HEK293 (cell line): Measurements from ENCODE around the gene OAF.

Experiments used
- KLF16 ChIP-seq: fragments of 450-650 bp; formaldehyde crosslinking; IDR thresholded peaks from 2 replicates; pipeline ENCODE4 v1.5.1; 2017; ENCODE audit warnings: missing biosample characterization, missing genetic modification characterization
- ZBTB17 ChIP-seq: fragments of 450-650 bp; formaldehyde crosslinking; IDR thresholded peaks from 2 replicates; pipeline ENCODE4 v1.5.1; 2016; ENCODE audit warnings: missing biosample characterization, missing genetic modification characterization
- ZBTB21 ChIP-seq: fragments of 450-650 bp; formaldehyde crosslinking; IDR thresholded peaks from 2 replicates; pipeline ENCODE4 v1.5.1; 2017; ENCODE audit warnings: missing biosample characterization, missing genetic modification characterization
- ZFP69B ChIP-seq: fragments of 450-650 bp; formaldehyde crosslinking; IDR thresholded peaks from 2 replicates; pipeline ENCODE4 v1.5.1; 2016; ENCODE audit warnings: missing biosample characterization, missing genetic modification characterization
- ZNF10 ChIP-seq: fragments of 450-650 bp; formaldehyde crosslinking; IDR thresholded peaks from 2 replicates; pipeline ENCODE4 v1.5.1; 2017; ENCODE audit warnings: missing biosample characterization, missing genetic modification characterization
- ZNF24 ChIP-seq: fragments of 450-650 bp; formaldehyde crosslinking; IDR thresholded peaks from 2 replicates; pipeline ENCODE4 v1.5.1; 2016; ENCODE audit warnings: missing biosample characterization, missing genetic modification characterization
- ZNF302 ChIP-seq: fragments of 450-650 bp; formaldehyde crosslinking; IDR thresholded peaks from 2 replicates; pipeline ENCODE4 v1.5.1; 2016; ENCODE audit warnings: missing biosample characterization, missing genetic modification characterization, low read depth
- ZNF747 ChIP-seq: fragments of 450-650 bp; formaldehyde crosslinking; IDR thresholded peaks from 2 replicates; pipeline ENCODE4 v1.5.1; 2016; ENCODE audit warnings: missing biosample characterization, missing genetic modification characterization
- ZNF768 ChIP-seq: fragments of 450-650 bp; formaldehyde crosslinking; IDR thresholded peaks from 2 replicates; pipeline ENCODE4 v1.5.1; 2018; ENCODE audit warnings: missing biosample characterization, mild to moderate bottlenecking, missing genetic modification characterization
- ZNF792 ChIP-seq: fragments of 450-650 bp; formaldehyde crosslinking; IDR thresholded peaks from 2 replicates; pipeline ENCODE4 v1.5.1; 2016; ENCODE audit warnings: missing biosample characterization, missing genetic modification characterization
- ZSCAN23 ChIP-seq: fragments of 450-650 bp; formaldehyde crosslinking; IDR thresholded peaks from 2 replicates; pipeline ENCODE4 v1.5.1; 2016; ENCODE audit warnings: missing biosample characterization, missing genetic modification characterization
- TF ChIP-seq, protein P1 (sequence below): fragments of 450-650 bp; formaldehyde crosslinking; IDR thresholded peaks from 2 replicates; pipeline ENCODE4 v1.5.1; 2016; ENCODE audit warnings: missing biosample characterization, missing genetic modification characterization
- TF ChIP-seq, protein P2 (sequence below): sonication (generic); formaldehyde crosslinking; IDR thresholded peaks from 2 replicates; pipeline ENCODE4 v1.8.1; 2022; ENCODE audit warnings: mild to moderate bottlenecking, moderate library complexity, missing genetic modification reagents
- TF ChIP-seq, protein P3 (sequence below): fragments of 450-650 bp; formaldehyde crosslinking; IDR thresholded peaks from 2 replicates; pipeline ENCODE4 v1.5.1; 2016; ENCODE audit warnings: missing biosample characterization, missing genetic modification characterization, low read depth

DNA sequence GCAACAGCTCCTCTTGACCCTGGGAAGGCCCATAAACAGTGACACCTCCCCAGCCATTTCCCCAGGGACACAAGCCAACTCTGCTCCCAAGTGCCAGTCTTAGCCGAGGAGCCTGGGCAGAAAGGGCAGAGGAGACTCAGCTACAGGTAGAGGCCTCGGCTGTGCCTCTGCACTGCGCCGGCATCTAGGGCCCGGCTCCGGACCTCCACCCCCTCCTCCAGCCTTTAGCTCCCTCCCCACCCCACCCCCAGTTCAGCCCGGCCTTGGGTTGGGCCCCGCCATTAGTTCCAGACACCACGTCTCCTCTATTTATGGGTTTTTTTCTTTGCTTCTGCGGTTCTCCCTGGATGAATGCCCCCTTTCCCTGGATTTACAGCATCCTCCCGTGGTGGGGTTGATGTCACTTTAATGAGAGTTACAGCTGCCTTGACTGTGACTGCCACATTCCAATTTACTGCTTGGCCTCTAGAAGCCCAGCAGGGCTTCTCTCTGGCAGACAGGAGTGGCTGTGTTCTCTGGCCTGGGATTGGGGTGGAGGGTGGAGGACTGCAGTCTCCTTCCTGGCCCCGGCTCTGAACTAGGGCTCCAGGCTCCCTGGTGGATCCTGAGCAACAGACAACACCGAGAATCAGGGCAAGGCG is 13.5 kb upstream of the OAF start:
- TF ChIP-seq ZNF747 (tag by site-specific recombination), result no peak
- TF ChIP-seq, protein P1, sequence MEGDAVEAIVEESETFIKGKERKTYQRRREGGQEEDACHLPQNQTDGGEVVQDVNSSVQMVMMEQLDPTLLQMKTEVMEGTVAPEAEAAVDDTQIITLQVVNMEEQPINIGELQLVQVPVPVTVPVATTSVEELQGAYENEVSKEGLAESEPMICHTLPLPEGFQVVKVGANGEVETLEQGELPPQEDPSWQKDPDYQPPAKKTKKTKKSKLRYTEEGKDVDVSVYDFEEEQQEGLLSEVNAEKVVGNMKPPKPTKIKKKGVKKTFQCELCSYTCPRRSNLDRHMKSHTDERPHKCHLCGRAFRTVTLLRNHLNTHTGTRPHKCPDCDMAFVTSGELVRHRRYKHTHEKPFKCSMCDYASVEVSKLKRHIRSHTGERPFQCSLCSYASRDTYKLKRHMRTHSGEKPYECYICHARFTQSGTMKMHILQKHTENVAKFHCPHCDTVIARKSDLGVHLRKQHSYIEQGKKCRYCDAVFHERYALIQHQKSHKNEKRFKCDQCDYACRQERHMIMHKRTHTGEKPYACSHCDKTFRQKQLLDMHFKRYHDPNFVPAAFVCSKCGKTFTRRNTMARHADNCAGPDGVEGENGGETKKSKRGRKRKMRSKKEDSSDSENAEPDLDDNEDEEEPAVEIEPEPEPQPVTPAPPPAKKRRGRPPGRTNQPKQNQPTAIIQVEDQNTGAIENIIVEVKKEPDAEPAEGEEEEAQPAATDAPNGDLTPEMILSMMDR (tag by site-specific recombination), result no peak
- no peak for TF ChIP-seq ZNF768
- no peak for TF ChIP-seq KLF16 (tag by site-specific recombination)
- TF ChIP-seq ZBTB21, result no peak
- TF ChIP-seq ZFP69B (tag by site-specific recombination), result no peak
- no peak for TF ChIP-seq ZNF792
- no peak for TF ChIP-seq ZNF10 (tag by site-specific recombination)
- TF ChIP-seq, protein P2, sequence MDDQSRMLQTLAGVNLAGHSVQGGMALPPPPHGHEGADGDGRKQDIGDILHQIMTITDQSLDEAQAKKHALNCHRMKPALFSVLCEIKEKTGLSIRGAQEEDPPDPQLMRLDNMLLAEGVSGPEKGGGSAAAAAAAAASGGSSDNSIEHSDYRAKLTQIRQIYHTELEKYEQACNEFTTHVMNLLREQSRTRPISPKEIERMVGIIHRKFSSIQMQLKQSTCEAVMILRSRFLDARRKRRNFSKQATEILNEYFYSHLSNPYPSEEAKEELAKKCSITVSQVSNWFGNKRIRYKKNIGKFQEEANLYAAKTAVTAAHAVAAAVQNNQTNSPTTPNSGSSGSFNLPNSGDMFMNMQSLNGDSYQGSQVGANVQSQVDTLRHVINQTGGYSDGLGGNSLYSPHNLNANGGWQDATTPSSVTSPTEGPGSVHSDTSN (CRISPR knock-in tag), result no peak
- no peak for TF ChIP-seq ZSCAN23
- TF ChIP-seq ZBTB17 (tag by site-specific recombination), result no peak
- no peak for TF ChIP-seq ZNF24 (tag by site-specific recombination)
- TF ChIP-seq, protein P3, sequence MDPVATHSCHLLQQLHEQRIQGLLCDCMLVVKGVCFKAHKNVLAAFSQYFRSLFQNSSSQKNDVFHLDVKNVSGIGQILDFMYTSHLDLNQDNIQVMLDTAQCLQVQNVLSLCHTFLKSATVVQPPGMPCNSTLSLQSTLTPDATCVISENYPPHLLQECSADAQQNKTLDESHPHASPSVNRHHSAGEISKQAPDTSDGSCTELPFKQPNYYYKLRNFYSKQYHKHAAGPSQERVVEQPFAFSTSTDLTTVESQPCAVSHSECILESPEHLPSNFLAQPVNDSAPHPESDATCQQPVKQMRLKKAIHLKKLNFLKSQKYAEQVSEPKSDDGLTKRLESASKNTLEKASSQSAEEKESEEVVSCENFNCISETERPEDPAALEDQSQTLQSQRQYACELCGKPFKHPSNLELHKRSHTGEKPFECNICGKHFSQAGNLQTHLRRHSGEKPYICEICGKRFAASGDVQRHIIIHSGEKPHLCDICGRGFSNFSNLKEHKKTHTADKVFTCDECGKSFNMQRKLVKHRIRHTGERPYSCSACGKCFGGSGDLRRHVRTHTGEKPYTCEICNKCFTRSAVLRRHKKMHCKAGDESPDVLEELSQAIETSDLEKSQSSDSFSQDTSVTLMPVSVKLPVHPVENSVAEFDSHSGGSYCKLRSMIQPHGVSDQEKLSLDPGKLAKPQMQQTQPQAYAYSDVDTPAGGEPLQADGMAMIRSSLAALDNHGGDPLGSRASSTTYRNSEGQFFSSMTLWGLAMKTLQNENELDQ (tag by site-specific recombination), result no peak
- no peak for TF ChIP-seq ZNF302 (tag by site-specific recombination)
